ENCODE measurements around the gene ATP1A3.

GRCh38 chr19:41988947-41989346, 5.1 kb downstream of the ATP1A3 start:
- TF ChIP-seq CTCF (IDR thresholded peaks at IDR 0.05) (no peak), EZH2 (IDR thresholded peaks at IDR 0.05; ENCODE audit: borderline replicate concordance, insufficient read depth, low read depth, low read length, poor library complexity, severe bottlenecking) (no peak)

Measured in B cell (primary cell).